ENCODE measurements around the gene FBXO3.

Gene FBXO3

DNA sequence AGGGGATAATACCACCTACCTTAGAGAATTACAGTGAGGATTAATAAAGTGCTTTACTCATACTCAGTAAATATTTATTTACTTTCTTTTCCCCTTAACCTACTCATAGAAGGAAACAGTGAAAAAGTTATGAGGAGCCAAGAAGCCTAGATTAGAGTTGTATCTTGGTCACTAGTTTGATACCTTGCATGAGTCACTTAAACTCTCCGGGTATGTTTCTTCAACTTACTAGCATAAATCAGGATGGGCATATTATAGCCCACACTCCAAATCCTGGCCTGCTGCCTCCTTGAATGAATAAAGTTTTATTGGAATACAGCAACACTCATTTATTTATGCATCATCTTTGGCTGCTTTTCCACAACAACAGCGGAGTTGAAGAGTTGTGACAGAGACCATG, 8.2 kb downstream of the FBXO3 start:
- H3K4me2 ChIP-seq (ENCODE audit: low read length), result no peak overlapping the region
- H3K27ac ChIP-seq, result no peak overlapping the region
- H3K4me3 ChIP-seq (ENCODE audit: low read depth, low read length), result no peak overlapping the region
- no peaks in the 10 kb centered on the region for H3K36me3 ChIP-seq (ENCODE audit: control insufficient read depth, insufficient read depth, low read length)
- H2AFZ ChIP-seq, result no peak overlapping the region
- no peaks in the 10 kb centered on the region for H3K4me1 ChIP-seq
- H3K79me2 ChIP-seq, result no peaks in the 10 kb centered on the region
- H3K27me3 ChIP-seq (ENCODE audit: control insufficient read depth, insufficient read depth, low read length), result no peaks in the 10 kb centered on the region
- H3K9ac ChIP-seq, result no peak overlapping the region
- H3K9me3 ChIP-seq (ENCODE audit: control insufficient read depth, low read length), result no peaks in the 10 kb centered on the region
- TF ChIP-seq, protein P1, sequence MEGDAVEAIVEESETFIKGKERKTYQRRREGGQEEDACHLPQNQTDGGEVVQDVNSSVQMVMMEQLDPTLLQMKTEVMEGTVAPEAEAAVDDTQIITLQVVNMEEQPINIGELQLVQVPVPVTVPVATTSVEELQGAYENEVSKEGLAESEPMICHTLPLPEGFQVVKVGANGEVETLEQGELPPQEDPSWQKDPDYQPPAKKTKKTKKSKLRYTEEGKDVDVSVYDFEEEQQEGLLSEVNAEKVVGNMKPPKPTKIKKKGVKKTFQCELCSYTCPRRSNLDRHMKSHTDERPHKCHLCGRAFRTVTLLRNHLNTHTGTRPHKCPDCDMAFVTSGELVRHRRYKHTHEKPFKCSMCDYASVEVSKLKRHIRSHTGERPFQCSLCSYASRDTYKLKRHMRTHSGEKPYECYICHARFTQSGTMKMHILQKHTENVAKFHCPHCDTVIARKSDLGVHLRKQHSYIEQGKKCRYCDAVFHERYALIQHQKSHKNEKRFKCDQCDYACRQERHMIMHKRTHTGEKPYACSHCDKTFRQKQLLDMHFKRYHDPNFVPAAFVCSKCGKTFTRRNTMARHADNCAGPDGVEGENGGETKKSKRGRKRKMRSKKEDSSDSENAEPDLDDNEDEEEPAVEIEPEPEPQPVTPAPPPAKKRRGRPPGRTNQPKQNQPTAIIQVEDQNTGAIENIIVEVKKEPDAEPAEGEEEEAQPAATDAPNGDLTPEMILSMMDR (IDR thresholded peaks at IDR 0.05), result no peak

GRCh38 chr11:33761471-33761870, 12.8 kb downstream of the FBXO3 start:
- no peaks in the 10 kb centered on the region for H3K36me3 ChIP-seq (ENCODE audit: control insufficient read depth, insufficient read depth, low read length)
- H3K27ac ChIP-seq, result no peak overlapping the region
- TF ChIP-seq, protein P1 (IDR thresholded peaks at IDR 0.05), result no peak
- no peaks in the 10 kb centered on the region for H3K9me3 ChIP-seq (ENCODE audit: control insufficient read depth, low read length)
- no peaks in the 10 kb centered on the region for H3K27me3 ChIP-seq (ENCODE audit: control insufficient read depth, insufficient read depth, low read length)
- no peak overlapping the region for H3K9ac ChIP-seq
- H2AFZ ChIP-seq, result no peak overlapping the region
- no peaks in the 10 kb centered on the region for H3K4me1 ChIP-seq
- H3K4me2 ChIP-seq (ENCODE audit: low read length), result no peak overlapping the region
- H3K4me3 ChIP-seq (ENCODE audit: low read depth, low read length), result no peak overlapping the region
- no peaks in the 10 kb centered on the region for H3K79me2 ChIP-seq

DNA sequence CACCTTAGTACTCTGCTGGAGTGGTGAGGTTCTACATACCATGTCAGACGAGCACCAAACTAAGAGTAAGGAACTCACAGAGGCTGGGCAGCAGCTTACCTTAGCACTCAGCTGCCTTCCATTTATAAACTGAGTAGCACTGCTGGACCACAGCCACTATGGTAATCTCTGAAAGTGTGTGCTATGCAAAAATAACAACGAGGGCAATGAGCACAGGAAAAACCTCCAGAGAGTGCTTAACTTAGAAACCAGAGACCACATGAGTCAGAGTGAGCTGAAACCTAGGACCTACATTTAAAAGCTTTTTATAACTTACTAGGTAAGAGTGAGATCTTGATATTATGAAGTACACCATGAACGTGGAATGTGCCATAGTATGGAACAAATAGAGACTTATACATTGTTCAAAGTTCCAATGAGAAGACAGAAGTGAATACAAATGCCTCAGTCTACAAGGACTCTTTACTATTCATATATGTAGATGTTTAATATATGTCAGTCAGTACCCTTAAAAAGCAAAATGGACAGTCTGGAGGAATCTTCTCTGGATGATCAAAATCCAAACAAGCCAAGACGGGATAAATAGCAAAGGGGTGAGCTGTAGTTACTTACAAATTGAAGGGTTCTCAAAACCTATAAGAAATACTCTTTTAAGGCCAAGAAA, 20.9 kb downstream of the FBXO3 start:
- no peaks in the 10 kb centered on the region for H3K4me1 ChIP-seq
- H2AFZ ChIP-seq, result no peak overlapping the region
- H3K4me3 ChIP-seq (ENCODE audit: low read depth, low read length), result no peak overlapping the region
- H3K27me3 ChIP-seq (ENCODE audit: control insufficient read depth, insufficient read depth, low read length), result no peaks in the 10 kb centered on the region
- TF ChIP-seq, protein P1 (IDR thresholded peaks at IDR 0.05), result no peak
- no peaks in the 10 kb centered on the region for H3K36me3 ChIP-seq (ENCODE audit: control insufficient read depth, insufficient read depth, low read length)
- no peaks in the 10 kb centered on the region for H3K79me2 ChIP-seq
- no peaks in the 10 kb centered on the region for H3K9me3 ChIP-seq (ENCODE audit: control insufficient read depth, low read length)
- no peak overlapping the region for H3K9ac ChIP-seq
- H3K27ac ChIP-seq, result no peak overlapping the region
- H3K4me2 ChIP-seq (ENCODE audit: low read length), result no peak overlapping the region

- H3K4me1 ChIP-seq, result no peaks in the 10 kb centered on the region
- no peaks in the 10 kb centered on the region for H3K79me2 ChIP-seq
- no peaks in the 10 kb centered on the region for H3K36me3 ChIP-seq (ENCODE audit: control insufficient read depth, insufficient read depth, low read length)
- no peak overlapping the region for H3K4me2 ChIP-seq (ENCODE audit: low read length)
- TF ChIP-seq, protein P1 (IDR thresholded peaks at IDR 0.05), result no peak
- no peaks in the 10 kb centered on the region for H3K27me3 ChIP-seq (ENCODE audit: control insufficient read depth, insufficient read depth, low read length)
- no peak overlapping the region for H3K9ac ChIP-seq
- no peaks in the 10 kb centered on the region for H3K9me3 ChIP-seq (ENCODE audit: control insufficient read depth, low read length)
- no peak overlapping the region for H3K4me3 ChIP-seq (ENCODE audit: low read depth, low read length)
- no peak overlapping the region for H2AFZ ChIP-seq
- H3K27ac ChIP-seq, result no peak overlapping the region
These were observed 22.4 kb downstream of the FBXO3 start for GRCh38 chr11:33751878-33752277.

DNA sequence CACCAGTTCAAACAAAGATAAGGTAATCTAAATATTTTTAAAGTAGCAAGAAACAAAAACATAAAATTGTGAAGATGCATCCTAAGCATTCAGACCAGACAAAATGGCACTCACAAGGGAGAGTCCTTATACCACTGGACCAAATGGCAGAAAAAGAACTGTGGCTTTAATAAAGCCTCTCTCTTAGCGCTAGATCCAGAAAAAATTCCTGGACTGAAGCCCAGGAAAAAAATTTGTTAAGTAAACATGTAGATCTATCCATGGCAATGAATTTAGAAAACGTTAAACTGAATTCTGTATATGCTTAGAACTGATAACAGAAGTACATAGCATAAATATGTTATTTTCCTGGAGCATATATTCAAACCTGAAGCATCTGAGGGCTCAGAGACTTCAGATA, 26.3 kb downstream of the FBXO3 start:
- Histone ChIP-seq H3K36me3 (ENCODE audit: control insufficient read depth, insufficient read depth, low read length) (no peaks in the 10 kb centered on the region), H2AFZ (no peak overlapping the region), H3K4me1 (no peaks in the 10 kb centered on the region), H3K79me2 (no peaks in the 10 kb centered on the region), H3K27ac (no peak overlapping the region), H3K4me2 (ENCODE audit: low read length) (no peak overlapping the region), H3K9ac (no peak overlapping the region), H3K4me3 (ENCODE audit: low read depth, low read length) (no peak overlapping the region), H3K9me3 (ENCODE audit: control insufficient read depth, low read length) (no peaks in the 10 kb centered on the region), H3K27me3 (ENCODE audit: control insufficient read depth, insufficient read depth, low read length) (no peaks in the 10 kb centered on the region)
- TF ChIP-seq, protein P1 (IDR thresholded peaks at IDR 0.05), result no peak
